Activated CD4-positive, alpha-beta T cell treated with anti-CD3 and anti-CD28 coated beads for 48 hours (primary cell): ENCODE data around the gene PCSK2.

Source experiments
- DNase-seq: peaks from one replicate; pipeline ENCODE4 v3.0.0-alpha.2; 2020

The PCSK2 gene

GRCh38 chr20:17452441-17452840, 225.6 kb downstream of the PCSK2 start:
- DNase-seq, result no peak

- no peak for DNase-seq
Observed at GRCh38 chr20:17453592-17453991, 226.8 kb downstream of the PCSK2 start.

- no peak for DNase-seq
Observed at GRCh38 chr20:17456279-17456678, 229.4 kb downstream of the PCSK2 start.

- DNase-seq, result no peak
Observed at GRCh38 chr20:17457079-17457478, 230.2 kb downstream of the PCSK2 start.

GRCh38 chr20:17457588-17458190, 230.8 kb downstream of the PCSK2 start:
- no peak for DNase-seq

GRCh38 chr20:17460119-17460518, 233.3 kb downstream of the PCSK2 start:
- no peak for DNase-seq

GRCh38 chr20:17461941-17462340, 235.1 kb downstream of the PCSK2 start:
- DNase-seq, result no peak

GRCh38 chr20:17463711-17464110, 236.9 kb downstream of the PCSK2 start:
- no peak for DNase-seq

GRCh38 chr20:17465236-17465635, 238.4 kb downstream of the PCSK2 start:
- no peak for DNase-seq

GRCh38 chr20:17466641-17467040, 239.8 kb downstream of the PCSK2 start:
- DNase-seq, result no peak

GRCh38 chr20:17467120-17467655, 240.3 kb downstream of the PCSK2 start:
- DNase-seq, result no peak

- DNase-seq, result no peak
Observed at GRCh38 chr20:17468073-17468840, 241.4 kb downstream of the PCSK2 start.

GRCh38 chr20:17469246-17470030, 242.6 kb downstream of the PCSK2 start:
- DNase-seq, result no peak

GRCh38 chr20:17470521-17470920, 243.7 kb downstream of the PCSK2 start:
- DNase-seq, result no peak

GRCh38 chr20:17470973-17471372, 244.1 kb downstream of the PCSK2 start:
- DNase-seq, result no peak

- no peak for DNase-seq
Observed at GRCh38 chr20:17471606-17472187, 244.9 kb downstream of the PCSK2 start.

- DNase-seq, result no peak
Observed at GRCh38 chr20:17473659-17474058, 246.8 kb downstream of the PCSK2 start.

GRCh38 chr20:17479063-17479657, 252.3 kb downstream of the PCSK2 start:
- no peak for DNase-seq

- DNase-seq, result no peak
Observed at GRCh38 chr20:17480696-17481095, 253.9 kb downstream of the PCSK2 start.

- no peak for DNase-seq
Observed at GRCh38 chr20:17481661-17482060, 254.8 kb downstream of the PCSK2 start.

- DNase-seq, result no peak
Observed at GRCh38 chr20:17482536-17482935, 255.7 kb downstream of the PCSK2 start.

- DNase-seq, result no peak
Observed at GRCh38 chr20:17485017-17485416, 258.2 kb downstream of the PCSK2 start.
